SH-SY5Y (cell line): ENCODE measurements around the gene ZNF217.

Experiments used
- GATA2 ChIP-seq: IDR thresholded peaks from 2 replicates; pipeline ENCODE4 v1.6.1; 2011; ENCODE audit warnings: mild to moderate bottlenecking, low read depth, low read length
- GATA3 ChIP-seq: IDR thresholded peaks from 2 replicates; pipeline ENCODE4 v1.6.1; 2011; ENCODE audit warnings: low read depth, mild to moderate bottlenecking, low read length, moderate library complexity

- TF ChIP-seq GATA2 (no peak), GATA3 (no peak)
Observed at GRCh38 chr20:53602661-53603060, 9.0 kb upstream of the ZNF217 start.
